DOHH2 (cell line): ENCODE results near the gene CHRDL1.

Experiments
- H3F3A ChIP-seq: fragments of 200-600 bp; sonication (generic), shearing (Covaris generic); 2 replicates; pipeline ENCODE4 v1.6.0; 2016; ENCODE audit warnings: antibody characterized with exemption, mild to moderate bottlenecking; ENCODE audit not compliant: control insufficient read depth, insufficient read depth
- H3K27ac ChIP-seq: fragments of 200-600 bp; sonication (generic); 2 replicates; pipeline ENCODE4 v1.5.1; 2014; ENCODE audit warnings: low read depth, mild to moderate bottlenecking, low read length, moderate library complexity
- H3K27me3 ChIP-seq: fragments of 200-600 bp; sonication (generic); 2 replicates; pipeline ENCODE4 v1.6.1; 2014; ENCODE audit warnings: mild to moderate bottlenecking, low read length, mixed read lengths; ENCODE audit not compliant: control insufficient read depth
- H3K36me3 ChIP-seq: fragments of 200-600 bp; sonication (generic); 2 replicates; pipeline ENCODE4 v1.6.1; 2014; ENCODE audit warnings: mild to moderate bottlenecking, low read length, moderate library complexity, mixed read lengths; ENCODE audit not compliant: control insufficient read depth
- H3K4me1 ChIP-seq: fragments of 200-600 bp; sonication (generic); 2 replicates; pipeline ENCODE4 v1.6.1; 2014; ENCODE audit warnings: mild to moderate bottlenecking, low read length, mixed read lengths; ENCODE audit not compliant: control insufficient read depth
- H3K4me2 ChIP-seq: fragments of 200-600 bp; sonication (generic); 2 replicates; pipeline ENCODE4 v1.6.0; 2014; ENCODE audit warnings: mild to moderate bottlenecking, low read length, moderate library complexity
- H3K4me3 ChIP-seq: fragments of 200-600 bp; sonication (generic); 2 replicates; pipeline ENCODE4 v1.5.1; 2014; ENCODE audit warnings: mild to moderate bottlenecking, low read length, mixed read lengths
- H3K79me2 ChIP-seq: fragments of 200-600 bp; sonication (generic); 2 replicates; pipeline ENCODE4 v1.6.1; 2014; ENCODE audit warnings: mild to moderate bottlenecking, low read length, mixed read lengths; ENCODE audit not compliant: control insufficient read depth
- H3K9me2 ChIP-seq: fragments of 200-600 bp; sonication (generic); replicated peaks from 2 replicates; pipeline ENCODE4 v1.6.1; 2014; ENCODE audit warnings: mild to moderate bottlenecking, low read length, mixed read lengths; ENCODE audit not compliant: control insufficient read depth
- H3K9me3 ChIP-seq: fragments of 200-600 bp; sonication (generic); 2 replicates; pipeline ENCODE4 v1.6.1; 2014; ENCODE audit warnings: antibody characterized with exemption, low read length, mixed read lengths; ENCODE audit not compliant: control insufficient read depth, insufficient read depth
- H4K20me1 ChIP-seq: fragments of 200-600 bp; sonication (generic); 2 replicates; pipeline ENCODE4 v1.6.0; 2014; ENCODE audit warnings: low read depth, mild to moderate bottlenecking, antibody characterized with exemption, low read length, moderate library complexity; ENCODE audit not compliant: control insufficient read depth, insufficient read depth
- EZH2phosphoT487 ChIP-seq: fragments of 200-600 bp; sonication (generic); IDR thresholded peaks from 2 replicates; pipeline ENCODE4 v1.6.1; 2017; ENCODE audit warnings: borderline replicate concordance, mild to moderate bottlenecking, antibody characterized with exemption, low read length, moderate library complexity, mixed read lengths
- TF ChIP-seq, protein P1 (sequence below): fragments of 200-600 bp; sonication (generic); IDR thresholded peaks from one replicate; pipeline ENCODE4 v1.5.1; 2014; ENCODE audit warnings: antibody characterized with exemption, mild to moderate bottlenecking, low read depth, low read length; ENCODE audit not compliant: poor library complexity, severe bottlenecking

The CHRDL1 gene

DNA sequence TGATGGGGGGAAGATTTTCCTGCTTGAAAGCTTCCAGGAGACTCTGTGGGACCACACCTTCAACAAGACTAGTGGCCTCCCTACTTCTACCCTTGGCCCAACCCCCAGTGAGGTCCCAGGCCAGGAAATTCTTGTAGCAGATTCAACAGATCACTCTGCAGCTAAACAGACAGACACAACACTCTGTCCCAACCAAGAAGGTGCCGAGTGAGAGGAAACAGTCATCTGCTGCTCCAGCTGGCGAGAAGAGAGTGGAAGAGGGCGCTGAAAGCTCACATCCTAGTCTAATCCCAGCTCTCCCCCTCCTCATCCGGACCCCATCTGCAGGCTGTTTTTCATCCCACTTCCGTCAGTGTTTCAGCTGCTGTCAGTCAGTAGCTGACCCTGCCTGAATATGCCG is 63.4 kb downstream of the CHRDL1 start:
- no peaks in the 10 kb centered on the region for H3K9me2 ChIP-seq

DNA sequence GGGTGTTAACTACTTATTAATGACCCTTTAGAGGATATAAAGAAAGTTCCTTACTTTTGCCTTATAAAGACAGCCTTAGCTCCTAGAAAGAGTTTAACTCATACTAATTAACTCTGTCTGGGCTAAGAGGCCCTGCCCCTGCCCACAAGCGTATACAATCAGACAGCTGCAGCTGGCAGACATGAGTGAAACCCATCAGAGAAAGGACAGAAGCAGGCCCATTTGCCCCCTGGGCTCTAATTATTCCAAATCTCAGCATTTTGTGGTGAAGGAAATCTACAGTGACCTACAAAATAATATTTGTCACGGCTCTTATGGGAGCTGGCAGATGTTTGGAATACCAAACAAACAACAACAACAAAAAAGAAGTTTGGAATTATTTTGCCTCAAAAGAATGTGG is 71.8 kb downstream of the CHRDL1 start:
- H3K9me2 ChIP-seq, result no peaks in the 10 kb centered on the region
- no peaks in the 10 kb centered on the region for H3K27me3 ChIP-seq
- TF ChIP-seq, protein P1, sequence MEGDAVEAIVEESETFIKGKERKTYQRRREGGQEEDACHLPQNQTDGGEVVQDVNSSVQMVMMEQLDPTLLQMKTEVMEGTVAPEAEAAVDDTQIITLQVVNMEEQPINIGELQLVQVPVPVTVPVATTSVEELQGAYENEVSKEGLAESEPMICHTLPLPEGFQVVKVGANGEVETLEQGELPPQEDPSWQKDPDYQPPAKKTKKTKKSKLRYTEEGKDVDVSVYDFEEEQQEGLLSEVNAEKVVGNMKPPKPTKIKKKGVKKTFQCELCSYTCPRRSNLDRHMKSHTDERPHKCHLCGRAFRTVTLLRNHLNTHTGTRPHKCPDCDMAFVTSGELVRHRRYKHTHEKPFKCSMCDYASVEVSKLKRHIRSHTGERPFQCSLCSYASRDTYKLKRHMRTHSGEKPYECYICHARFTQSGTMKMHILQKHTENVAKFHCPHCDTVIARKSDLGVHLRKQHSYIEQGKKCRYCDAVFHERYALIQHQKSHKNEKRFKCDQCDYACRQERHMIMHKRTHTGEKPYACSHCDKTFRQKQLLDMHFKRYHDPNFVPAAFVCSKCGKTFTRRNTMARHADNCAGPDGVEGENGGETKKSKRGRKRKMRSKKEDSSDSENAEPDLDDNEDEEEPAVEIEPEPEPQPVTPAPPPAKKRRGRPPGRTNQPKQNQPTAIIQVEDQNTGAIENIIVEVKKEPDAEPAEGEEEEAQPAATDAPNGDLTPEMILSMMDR, result no peak
- TF ChIP-seq EZH2phosphoT487, result no peak
- no peaks in the 10 kb centered on the region for H3K4me1 ChIP-seq
- H3F3A ChIP-seq, result no peaks in the 10 kb centered on the region
- H3K79me2 ChIP-seq, result no peaks in the 10 kb centered on the region
- no peak overlapping the region for H3K4me2 ChIP-seq
- no peaks in the 10 kb centered on the region for H3K36me3 ChIP-seq
- H4K20me1 ChIP-seq, result no peaks in the 10 kb centered on the region
- H3K9me3 ChIP-seq, result no peaks in the 10 kb centered on the region
- H3K27ac ChIP-seq, result no peak overlapping the region
- H3K4me3 ChIP-seq, result no peak overlapping the region

More for the DNA sequence above, 63.4 kb downstream of the CHRDL1 start:
- Histone ChIP-seq H3K9me3 (no peaks in the 10 kb centered on the region), H3K27ac (no peak overlapping the region), H3K27me3 (no peaks in the 10 kb centered on the region), H3K36me3 (no peaks in the 10 kb centered on the region), H3K4me1 (no peaks in the 10 kb centered on the region), H3K4me3 (no peak overlapping the region), H3F3A (no peaks in the 10 kb centered on the region), H3K4me2 (no peak overlapping the region), H3K79me2 (no peaks in the 10 kb centered on the region), H4K20me1 (no peaks in the 10 kb centered on the region)
- TF ChIP-seq, protein P1, result no peak
- TF ChIP-seq EZH2phosphoT487, result no peak

DNA sequence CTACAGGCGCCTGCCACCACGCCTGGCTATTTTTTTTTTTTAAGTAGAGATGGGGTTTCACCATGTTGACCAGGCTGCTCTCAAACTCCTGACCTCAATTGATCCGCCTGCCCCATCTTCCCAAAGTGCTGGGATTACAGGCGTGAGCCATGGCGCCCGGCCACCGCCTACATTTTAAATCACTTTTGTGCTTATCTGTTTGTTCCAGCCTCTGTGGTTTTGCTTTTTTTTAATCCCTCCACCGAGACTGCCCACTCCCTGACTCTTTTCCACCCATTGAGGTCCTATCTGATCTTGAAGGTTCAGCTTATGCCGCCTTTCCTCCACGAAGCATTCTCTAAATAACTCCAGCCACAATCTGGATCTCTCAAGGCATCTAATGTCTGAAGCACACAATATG is 73.5 kb downstream of the CHRDL1 start:
- H3K4me3 ChIP-seq, result no peak overlapping the region
- no peak overlapping the region for H3K27ac ChIP-seq
- H4K20me1 ChIP-seq, result no peaks in the 10 kb centered on the region
- H3K4me2 ChIP-seq, result no peak overlapping the region
- H3K27me3 ChIP-seq, result no peaks in the 10 kb centered on the region
- no peaks in the 10 kb centered on the region for H3F3A ChIP-seq
- H3K79me2 ChIP-seq, result no peaks in the 10 kb centered on the region
- no peaks in the 10 kb centered on the region for H3K9me3 ChIP-seq
- no peaks in the 10 kb centered on the region for H3K4me1 ChIP-seq
- H3K9me2 ChIP-seq, result no peaks in the 10 kb centered on the region
- no peak for TF ChIP-seq EZH2phosphoT487
- TF ChIP-seq, protein P1, result no peak
- no peaks in the 10 kb centered on the region for H3K36me3 ChIP-seq

DNA sequence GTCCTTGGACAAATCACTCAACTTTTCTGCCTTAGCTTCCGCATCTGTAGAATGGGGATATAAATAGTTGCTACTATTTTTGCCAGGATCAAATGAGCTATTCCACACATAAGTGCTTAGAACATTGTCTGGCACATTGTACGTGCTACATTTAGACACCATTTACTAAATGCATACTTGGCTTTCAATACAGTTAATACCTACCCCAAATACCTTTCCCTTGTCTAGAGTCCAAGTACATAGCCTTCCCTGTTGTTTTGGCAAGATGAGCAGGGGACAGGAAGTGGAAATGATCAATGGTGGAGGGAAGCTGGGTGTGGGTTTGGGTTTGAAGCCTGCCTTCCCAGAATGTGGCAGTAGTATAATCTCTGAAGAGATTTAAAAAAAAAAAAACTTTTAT is 82.0 kb downstream of the CHRDL1 start:
- H3K4me3 ChIP-seq, result no peak overlapping the region
- no peaks in the 10 kb centered on the region for H3F3A ChIP-seq
- no peak for TF ChIP-seq EZH2phosphoT487
- TF ChIP-seq, protein P1, result no peak
- no peaks in the 10 kb centered on the region for H3K4me1 ChIP-seq
- H3K9me3 ChIP-seq, result no peaks in the 10 kb centered on the region
- H3K27me3 ChIP-seq, result no peaks in the 10 kb centered on the region
- no peak overlapping the region for H3K27ac ChIP-seq
- no peaks in the 10 kb centered on the region for H3K9me2 ChIP-seq
- no peaks in the 10 kb centered on the region for H3K79me2 ChIP-seq
- no peaks in the 10 kb centered on the region for H3K36me3 ChIP-seq
- H3K4me2 ChIP-seq, result no peak overlapping the region
- H4K20me1 ChIP-seq, result no peaks in the 10 kb centered on the region
